Loucy (cell line): ENCODE measurements around the gene PRSS23.

ENCODE experiments used
- CTCF ChIP-seq: fragments of 200-600 bp; sonication (generic); conservative IDR thresholded peaks from 2 replicates; pipeline ENCODE4 v1.5.1; 2014; ENCODE audit warnings: mild to moderate bottlenecking, antibody characterized with exemption, low read length
- EZH2phosphoT487 ChIP-seq: fragments of 200-600 bp; IDR thresholded peaks from 2 replicates; pipeline ENCODE4 v1.6.1; 2018; ENCODE audit warnings: antibody characterized with exemption, mild to moderate bottlenecking, moderate library complexity, borderline replicate concordance

GRCh38 chr11:86811637-86812321 lies 11.4 kb downstream of the PRSS23 start:
- no peak for TF ChIP-seq CTCF
- TF ChIP-seq EZH2phosphoT487, result no peak
